Fibroblast of lung (primary cell): Measurements from ENCODE around the gene FAM47E.

Source experiments
- EZH2 ChIP-seq: IDR thresholded peaks from 2 replicates; pipeline ENCODE4 v1.5.1; 2012; ENCODE audit warnings: low read length, control low read depth, mild to moderate bottlenecking; ENCODE audit errors: missing control alignments
- TF ChIP-seq, protein P1 (sequence below), 2 donors: IDR thresholded peaks in 1 of 2; conservative IDR thresholded peaks in 1 of 2; 1 replicate in 1 of 2; 2 replicates in 1 of 2; pipeline ENCODE4 v1.5.1; 2011 to 2012; ENCODE audit warnings: low read length in 2 of 2, control low read depth in 1 of 2, inconsistent platforms in 1 of 2, low read depth in 1 of 2, mild to moderate bottlenecking in 1 of 2

DNA sequence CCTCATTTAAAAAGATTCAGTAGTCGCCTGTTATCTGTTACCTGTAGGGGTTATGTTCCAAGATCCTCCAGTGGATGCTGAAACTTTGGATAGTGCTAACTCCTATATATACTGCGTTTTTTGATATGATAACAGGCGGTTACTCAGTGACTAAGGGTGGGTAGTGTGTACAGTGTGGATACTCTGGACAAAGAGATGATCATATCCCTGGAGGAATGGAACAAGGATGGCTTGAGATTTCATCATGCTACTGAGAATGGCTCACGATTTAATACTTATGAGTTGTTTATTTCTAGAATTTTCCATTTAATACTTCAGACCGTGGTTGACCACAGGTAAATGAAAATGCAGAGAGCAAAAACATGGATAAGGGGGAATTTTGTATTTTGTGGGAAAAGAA is 21.5 kb downstream of the FAM47E start:
- TF ChIP-seq, protein P1, sequence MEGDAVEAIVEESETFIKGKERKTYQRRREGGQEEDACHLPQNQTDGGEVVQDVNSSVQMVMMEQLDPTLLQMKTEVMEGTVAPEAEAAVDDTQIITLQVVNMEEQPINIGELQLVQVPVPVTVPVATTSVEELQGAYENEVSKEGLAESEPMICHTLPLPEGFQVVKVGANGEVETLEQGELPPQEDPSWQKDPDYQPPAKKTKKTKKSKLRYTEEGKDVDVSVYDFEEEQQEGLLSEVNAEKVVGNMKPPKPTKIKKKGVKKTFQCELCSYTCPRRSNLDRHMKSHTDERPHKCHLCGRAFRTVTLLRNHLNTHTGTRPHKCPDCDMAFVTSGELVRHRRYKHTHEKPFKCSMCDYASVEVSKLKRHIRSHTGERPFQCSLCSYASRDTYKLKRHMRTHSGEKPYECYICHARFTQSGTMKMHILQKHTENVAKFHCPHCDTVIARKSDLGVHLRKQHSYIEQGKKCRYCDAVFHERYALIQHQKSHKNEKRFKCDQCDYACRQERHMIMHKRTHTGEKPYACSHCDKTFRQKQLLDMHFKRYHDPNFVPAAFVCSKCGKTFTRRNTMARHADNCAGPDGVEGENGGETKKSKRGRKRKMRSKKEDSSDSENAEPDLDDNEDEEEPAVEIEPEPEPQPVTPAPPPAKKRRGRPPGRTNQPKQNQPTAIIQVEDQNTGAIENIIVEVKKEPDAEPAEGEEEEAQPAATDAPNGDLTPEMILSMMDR (conservative IDR thresholded peaks at IDR 0.05 in 1 of 2, IDR thresholded peaks at IDR 0.05 in 1 of 2; ENCODE audit: low read depth in 1 of 2, low read length in 2 of 2), result no peak
- TF ChIP-seq EZH2, result no peak
